B cell (primary cell): ENCODE measurements around the gene VIT. TPM values are rescaled to one million over a fixed set of nuclear protein-coding genes. Genes with fewer than 3 reads are reported as not detected.

Experiments used
- ATAC-seq: fragments of 200-7000 bp; cut with Tn5 transposase; one replicate; pipeline ENCODE4 v1.10.0; 2021; ENCODE audit warnings: low read depth, mild to moderate bottlenecking, moderate number of reproducible peaks, moderate library complexity
- CTCF ChIA-PET: fragments of 350-600 bp; sonication (Branson Sonifier 250); formaldehyde crosslinking; loops from one replicate; lab custom pipeline; 2021; ENCODE audit warnings: antibody characterized with exemption, inconsistent platforms; lab: Charles Lee
- POLR2A ChIA-PET: fragments of 350-600 bp; sonication (Branson Sonifier 250); formaldehyde crosslinking; loops from one replicate; lab custom pipeline; 2021; ENCODE audit warnings: antibody characterized with exemption; lab: Charles Lee
- DNase-seq: peaks from one replicate; pipeline ENCODE4 v3.0.0; 2013
- H2AFZ ChIP-seq: 2 replicates; pipeline ENCODE4 v1.6.1; 2012; ENCODE audit warnings: mild to moderate bottlenecking, low read depth, low read length; ENCODE audit not compliant: insufficient read depth, poor library complexity, severe bottlenecking
- H3K27ac ChIP-seq, 2 donors: 1 replicate in 1 of 2; 2 replicates in 1 of 2; pipeline ENCODE4 v1.5.1; 2012 to 2013; ENCODE audit warnings: low read length in 2 of 2, mild to moderate bottlenecking in 2 of 2, moderate library complexity in 1 of 2
- H3K27me3 ChIP-seq, 4 experiments: fragments of 200-600 bp in 1 of 4; sonication (generic) in 1 of 4; replicated peaks in 1 of 4; 1 replicate in 2 of 4; 2 replicates in 2 of 4; pipeline versions ENCODE4 v1.6.1 to v1.7.0; 2013 to 2016; ENCODE audit warnings: low read length in 3 of 4, mild to moderate bottlenecking in 2 of 4, mixed read lengths in 1 of 4, moderate library complexity in 1 of 4; ENCODE audit not compliant: insufficient read depth in 4 of 4, control insufficient read depth in 3 of 4; ENCODE audit errors: control extremely low read depth in 1 of 4
- H3K36me3 ChIP-seq, 2 experiments: replicated peaks in 1 of 2; 1 replicate in 1 of 2; 2 replicates in 1 of 2; pipeline versions ENCODE4 v1.6.1 to v1.7.1; 2013; ENCODE audit warnings: low read length in 1 of 2; ENCODE audit not compliant: insufficient read depth in 2 of 2, control insufficient read depth in 1 of 2; ENCODE audit errors: control extremely low read depth in 1 of 2, extremely low read depth in 1 of 2
- H3K4me1 ChIP-seq, 2 donors: fragments of 200-600 bp in 1 of 2; sonication (generic) in 1 of 2; 1 replicate in 1 of 2; 2 replicates in 1 of 2; pipeline versions ENCODE4 v1.5.1 to v1.6.1; 2013 to 2017; ENCODE audit warnings: low read length in 2 of 2; ENCODE audit not compliant: control insufficient read depth in 2 of 2, insufficient read depth in 2 of 2
- H3K4me2 ChIP-seq: replicated peaks from 2 replicates; pipeline ENCODE3; 2012; ENCODE audit warnings: mild to moderate bottlenecking, low read depth, low read length; ENCODE audit not compliant: poor library complexity, severe bottlenecking
- H3K4me3 ChIP-seq, 5 experiments: fragments of 200-600 bp in 1 of 5; sonication (generic) in 1 of 5; 1 replicate in 3 of 5; 2 replicates in 2 of 5; pipeline versions ENCODE4 v1.5.1 to v1.7.0; 2011 to 2016; ENCODE audit warnings: low read length in 4 of 5, mild to moderate bottlenecking in 4 of 5, low read depth in 2 of 5, control low read depth in 1 of 5, moderate library complexity in 1 of 5; ENCODE audit not compliant: insufficient read depth in 1 of 5; ENCODE audit errors: control extremely low read depth in 1 of 5, extremely low read depth in 1 of 5
- H3K79me2 ChIP-seq: fragments of 200-600 bp; sonication (generic); one replicate; pipeline ENCODE4 v1.6.0; 2016; ENCODE audit warnings: low read length; ENCODE audit not compliant: control insufficient read depth, insufficient read depth
- H3K9ac ChIP-seq: fragments of 200-600 bp; sonication (generic); 2 replicates; pipeline ENCODE4 v1.6.1; 2017; ENCODE audit warnings: mild to moderate bottlenecking, low read length, moderate library complexity
- H3K9me3 ChIP-seq, 3 donors: one replicate each; pipeline versions ENCODE4 v1.6.1 to v1.7.1; 2013; ENCODE audit warnings: low read length in 2 of 3; ENCODE audit not compliant: control insufficient read depth in 2 of 3, insufficient read depth in 1 of 3; ENCODE audit errors: control extremely low read depth in 1 of 3
- H4K20me1 ChIP-seq: 2 replicates; pipeline ENCODE4 v1.6.0; 2012; ENCODE audit warnings: mild to moderate bottlenecking, low read length; ENCODE audit not compliant: insufficient read depth, control insufficient read depth, poor library complexity, severe bottlenecking
- H3K27ac Mint-ChIP-seq: one replicate; pipeline ENCODE4 v1.8.0; 2021; ENCODE audit warnings: mixed read lengths
- H3K27me3 Mint-ChIP-seq: one replicate; pipeline ENCODE4 v1.8.0; 2021; ENCODE audit warnings: mixed read lengths
- H3K4me1 Mint-ChIP-seq: one replicate; pipeline ENCODE4 v1.8.0; 2021; ENCODE audit warnings: mixed read lengths
- H3K4me3 Mint-ChIP-seq: one replicate; pipeline ENCODE4 v1.8.0; 2021; ENCODE audit warnings: mixed read lengths
- H3K9me3 Mint-ChIP-seq: one replicate; pipeline ENCODE4 v1.8.0; 2022; ENCODE audit warnings: mixed read lengths; ENCODE audit not compliant: insufficient read depth
- CTCF ChIP-seq: fragments of 200-600 bp; IDR thresholded peaks from one replicate; pipeline ENCODE4 v1.8.0; 2022; ENCODE audit warnings: antibody characterized with exemption, mild to moderate bottlenecking
- EZH2 ChIP-seq: IDR thresholded peaks from 2 replicates; pipeline ENCODE4 v1.6.1; 2012; ENCODE audit warnings: borderline replicate concordance, low read depth, mild to moderate bottlenecking, moderate library complexity, low read length; ENCODE audit not compliant: insufficient read depth, poor library complexity, severe bottlenecking
- WGBS: methylation state at CpG from one replicate; pipeline ENCODE4 v1.1.5; 2013; ENCODE audit warnings: missing lambda C conversion rate; ENCODE audit not compliant: insufficient coverage; 5-methylcytosine and 5-hydroxymethylcytosine counted together
- intact Hi-C: fragments of 100-400 bp; cut with micrococcal nuclease; formaldehyde crosslinking; loops from one replicate; pipeline ENCODE4 v1.10.0; 2022
- polyA minus RNA-seq: library from RNA; depleted of rRNA, polyadenylated mRNA; stranded (reverse); fragments of >200 nt; gene quantifications from 2 replicates; pipeline ENCODE4 v1.2.3, GENCODE V29; 2012
- polyA plus RNA-seq: library from polyadenylated mRNA; depleted of rRNA; stranded (reverse); fragments of >200 nt; gene quantifications from 2 replicates; pipeline ENCODE4 v1.2.3, GENCODE V29; 2012
- total RNA-seq, 2 donors: library from RNA; stranded (reverse); fragments of 120-200 nt in 1 of 2; gene quantifications; 1 replicate in 1 of 2; 2 replicates in 1 of 2; pipeline versions ENCODE4 v1.2.3 to v1.2.4, GENCODE V29; 2013 to 2022

The VIT gene, protein sequence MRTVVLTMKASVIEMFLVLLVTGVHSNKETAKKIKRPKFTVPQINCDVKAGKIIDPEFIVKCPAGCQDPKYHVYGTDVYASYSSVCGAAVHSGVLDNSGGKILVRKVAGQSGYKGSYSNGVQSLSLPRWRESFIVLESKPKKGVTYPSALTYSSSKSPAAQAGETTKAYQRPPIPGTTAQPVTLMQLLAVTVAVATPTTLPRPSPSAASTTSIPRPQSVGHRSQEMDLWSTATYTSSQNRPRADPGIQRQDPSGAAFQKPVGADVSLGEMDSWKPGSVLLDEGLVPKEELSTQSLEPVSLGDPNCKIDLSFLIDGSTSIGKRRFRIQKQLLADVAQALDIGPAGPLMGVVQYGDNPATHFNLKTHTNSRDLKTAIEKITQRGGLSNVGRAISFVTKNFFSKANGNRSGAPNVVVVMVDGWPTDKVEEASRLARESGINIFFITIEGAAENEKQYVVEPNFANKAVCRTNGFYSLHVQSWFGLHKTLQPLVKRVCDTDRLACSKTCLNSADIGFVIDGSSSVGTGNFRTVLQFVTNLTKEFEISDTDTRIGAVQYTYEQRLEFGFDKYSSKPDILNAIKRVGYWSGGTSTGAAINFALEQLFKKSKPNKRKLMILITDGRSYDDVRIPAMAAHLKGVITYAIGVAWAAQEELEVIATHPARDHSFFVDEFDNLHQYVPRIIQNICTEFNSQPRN
- not detected in 2 replicates for total RNA-seq
- total RNA-seq (2013): 0.09 TPM
- polyA plus RNA-seq: not detected in 2 replicates
- not detected in 2 replicates for polyA minus RNA-seq

- Mint-ChIP-seq H3K27me3 (peaks cover 4% of the 10 kb centered on the region), H3K4me1 (no peaks in the 10 kb centered on the region), H3K4me3 (no peak within 1 kb of the TSS), H3K9me3 (no peaks in the 10 kb centered on the region), H3K27ac (no peak within 1 kb of the TSS)
- intact Hi-C loops: no loop called here
- Histone ChIP-seq H2AFZ (no peak within 1 kb of the TSS), H3K4me3 (no peak within 1 kb of the TSS), H3K36me3 (no peaks in the 10 kb centered on the region), H3K9me3 (no peaks in the 10 kb centered on the region), H3K27me3 (no peaks in the 10 kb centered on the region), H3K4me2 (no peak within 1 kb of the TSS), H4K20me1 (no peaks in the 10 kb centered on the region), H3K9ac (no peak within 1 kb of the TSS), H3K4me1 (no peaks in the 10 kb centered on the region), H3K27ac (no peak within 1 kb of the TSS), H3K79me2 (no peaks in the 10 kb centered on the region)
- ATAC-seq: no peak
- TF ChIP-seq EZH2 (no peak), CTCF (no peak)
- ChIA-PET POLR2A (no interaction called here), CTCF (no interaction called here)
- no peak for DNase-seq
- WGBS: 90% methylated on average over 2 of the region's 2 CpGs
Measured at GRCh38 chr2:36696533-36696932, at the start of gene VIT. Gene VIT, plus strand, starts transcription at chr2:36696707. Its CDS starts 19,664 bp downstream, at chr2:36716371.
